Measurements from ENCODE around the gene BEND2. TPM values are rescaled to one million over a fixed set of nuclear protein-coding genes. Genes with fewer than 3 reads are reported as not detected.

BEND2 gene
- total and polyA plus RNA-seq, 2 of the 8 experiments (the other 6 are each of a cell fraction or from before 2014, with no cell fraction given), result not detected

- CTCF ChIA-PET (ENCODE audit: partially characterized antibody), result interaction anchor here (0.7 kb wide), 1 partner anchor 61 kb away, joined by 4 read pairs; no protein-coding TSS in a partner anchor
- FAIRE-seq, result no peak
These were observed 87.1 kb downstream of the BEND2 start for GRCh38 chrX:18133605-18134004.

More at GRCh38 chrX:18133605-18134004, 87.1 kb downstream of the BEND2 start:
- Histone ChIP-seq H3K79me1 (ENCODE audit: low read depth, low read length) (no peaks in the 10 kb centered on the region), H3K36me3 (ENCODE audit: control insufficient read depth in 2 of 4, insufficient read depth in 4 of 4, low read length in 3 of 4) (no peaks in the 10 kb centered on the region), H4K8ac (ENCODE audit: extremely low read depth, insufficient read depth, low read length) (no peak overlapping the region), H2AFZ (ENCODE audit: low read length) (no peak overlapping the region), H2BK12ac (ENCODE audit: low read depth, low read length) (no peak overlapping the region), H4K20me1 (replicated peaks in 1 of 2; ENCODE audit: control insufficient read depth in 1 of 2, insufficient read depth in 2 of 2, low read length in 2 of 2) (no peaks in the 10 kb centered on the region), H3K9ac (replicated peaks in 1 of 4; ENCODE audit: extremely low read depth in 1 of 4, low read depth in 3 of 4, low read length in 3 of 4) (no peak overlapping the region), H3K4me3 (ENCODE audit: extremely low read depth in 1 of 4, insufficient read depth in 2 of 4, low read depth in 3 of 4, low read length in 4 of 4) (no peak overlapping the region), H3K23me2 (ENCODE audit: low read depth, low read length) (no peaks in the 10 kb centered on the region), H4K91ac (replicated peaks; ENCODE audit: insufficient read length, low read length) (no peak overlapping the region), H3K4me2 (ENCODE audit: insufficient read depth in 1 of 2, low read depth in 2 of 2, low read length in 2 of 2) (no peak overlapping the region), H2BK15ac (ENCODE audit: low read length) (no peak overlapping the region), H2BK5ac (ENCODE audit: low read depth, low read length) (no peak overlapping the region), H2BK120ac (replicated peaks; ENCODE audit: low read depth, low read length) (no peak overlapping the region), H2BK20ac (ENCODE audit: low read length) (no peak overlapping the region), H3K27ac (ENCODE audit: low read depth, low read length) (no peak overlapping the region), H3K23ac (ENCODE audit: insufficient read length) (no peak overlapping the region), H3K56ac (replicated peaks; ENCODE audit: insufficient read length, low read depth, low read length) (no peak overlapping the region), H4K5ac (ENCODE audit: insufficient read length, low read depth, low read length) (no peak overlapping the region), H3K9me3 (ENCODE audit: insufficient read depth in 2 of 2, low read depth in 1 of 2, low read length in 1 of 2) (no peaks in the 10 kb centered on the region), H2AK5ac (ENCODE audit: low read depth, low read length) (no peak overlapping the region), H3K79me2 (ENCODE audit: control insufficient read depth in 1 of 2, insufficient read depth in 2 of 2, low read length in 2 of 2) (no peaks in the 10 kb centered on the region), H3K18ac (ENCODE audit: extremely low read depth, low read length) (no peak overlapping the region), H3K4ac (replicated peaks; ENCODE audit: insufficient read length, low read depth, low read length) (no peak overlapping the region), H3K14ac (ENCODE audit: insufficient read length) (no peak overlapping the region), H3K27me3 (replicated peaks in 1 of 4; ENCODE audit: control insufficient read depth in 3 of 4, extremely low read depth in 1 of 4, insufficient read depth in 3 of 4, low read length in 3 of 4) (no peaks in the 10 kb centered on the region), H3K4me1 (replicated peaks in 1 of 4; ENCODE audit: control insufficient read depth in 3 of 4, insufficient read depth in 4 of 4, low read length in 3 of 4) (no peaks in the 10 kb centered on the region)
- DNase-seq (ENCODE audit: low read depth in 1 of 2, low spot score in 2 of 2), result no peak
- TF ChIP-seq JUND (IDR thresholded peaks at IDR 0.05; ENCODE audit: low read length), result no peak
- no peak for TF ChIP-seq HDAC6 (IDR thresholded peaks at IDR 0.05; ENCODE audit: low read depth, low read length)
- no peak for TF ChIP-seq POLR2A (IDR thresholded peaks at IDR 0.05; ENCODE audit: control extremely low read depth in 1 of 2, low read depth in 2 of 2, low read length in 2 of 2)
- TF ChIP-seq USF2 (IDR thresholded peaks at IDR 0.05; ENCODE audit: low read length), result no peak
- TF ChIP-seq TEAD4 (IDR thresholded peaks at IDR 0.05; ENCODE audit: low read depth, low read length), result no peak
- TF ChIP-seq SIN3A (conservative IDR thresholded peaks at IDR 0.05 in 1 of 2, IDR thresholded peaks at IDR 0.05 in 1 of 2; ENCODE audit: low read depth in 1 of 2, low read length in 2 of 2), result no peak
- no peak for TF ChIP-seq FOSL1 (IDR thresholded peaks at IDR 0.05; ENCODE audit: insufficient read depth, low read depth, low read length)
- TF ChIP-seq POU5F1 (IDR thresholded peaks at IDR 0.05; ENCODE audit: low read depth, low read length), result no peak
- TF ChIP-seq CTBP2 (IDR thresholded peaks at IDR 0.05; ENCODE audit: borderline replicate concordance, insufficient read depth, insufficient read length, low read length), result no peak
- TF ChIP-seq BRCA1 (IDR thresholded peaks at IDR 0.05; ENCODE audit: low read depth, low read length), result no peak
- no peak for TF ChIP-seq ATF2 (IDR thresholded peaks at IDR 0.05; ENCODE audit: low read length)
- POLR2A ChIA-PET (ENCODE audit: partially characterized antibody), result no interaction called here
- 89% methylated on average over 4 of the region's 6 CpGs; no CpG with 5 or more reads in 1 of the 2 experiments for WGBS, 2 experiments (ENCODE audit: extremely low coverage in 1 of 2, insufficient coverage in 1 of 2, insufficient read length in 1 of 2, insufficient replicate concordance in 2 of 2, low coverage in 1 of 2, low lambda C conversion rate in 2 of 2, missing lambda C conversion rate in 1 of 2)

Measured in H1 (cell line).